ENCODE data around the gene ENGASE.

The ENGASE gene

DNA sequence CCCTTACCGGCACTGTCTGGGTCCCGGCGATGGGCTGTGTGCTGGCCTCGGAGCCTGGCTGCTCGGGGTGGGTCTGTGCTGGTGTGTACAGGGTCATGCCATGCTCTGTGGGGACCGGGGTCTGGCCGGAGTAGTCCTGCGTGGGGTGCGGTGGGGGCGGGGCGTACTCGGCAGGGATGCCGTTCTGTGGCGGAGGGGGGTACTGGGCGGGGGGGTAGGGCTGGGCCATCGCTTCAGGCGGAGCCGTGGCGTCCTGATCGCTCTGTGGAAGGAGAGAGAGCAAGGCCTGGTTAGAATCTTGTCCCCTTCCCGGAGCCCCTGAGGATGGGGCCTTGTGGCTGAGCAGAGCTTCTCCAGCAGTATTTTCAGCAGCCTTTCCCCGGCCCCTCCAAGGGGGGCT, 40.9 kb downstream of the ENGASE start:
- no peak for DNase-seq (ENCODE audit: low read depth in 2 of 2)

DNA sequence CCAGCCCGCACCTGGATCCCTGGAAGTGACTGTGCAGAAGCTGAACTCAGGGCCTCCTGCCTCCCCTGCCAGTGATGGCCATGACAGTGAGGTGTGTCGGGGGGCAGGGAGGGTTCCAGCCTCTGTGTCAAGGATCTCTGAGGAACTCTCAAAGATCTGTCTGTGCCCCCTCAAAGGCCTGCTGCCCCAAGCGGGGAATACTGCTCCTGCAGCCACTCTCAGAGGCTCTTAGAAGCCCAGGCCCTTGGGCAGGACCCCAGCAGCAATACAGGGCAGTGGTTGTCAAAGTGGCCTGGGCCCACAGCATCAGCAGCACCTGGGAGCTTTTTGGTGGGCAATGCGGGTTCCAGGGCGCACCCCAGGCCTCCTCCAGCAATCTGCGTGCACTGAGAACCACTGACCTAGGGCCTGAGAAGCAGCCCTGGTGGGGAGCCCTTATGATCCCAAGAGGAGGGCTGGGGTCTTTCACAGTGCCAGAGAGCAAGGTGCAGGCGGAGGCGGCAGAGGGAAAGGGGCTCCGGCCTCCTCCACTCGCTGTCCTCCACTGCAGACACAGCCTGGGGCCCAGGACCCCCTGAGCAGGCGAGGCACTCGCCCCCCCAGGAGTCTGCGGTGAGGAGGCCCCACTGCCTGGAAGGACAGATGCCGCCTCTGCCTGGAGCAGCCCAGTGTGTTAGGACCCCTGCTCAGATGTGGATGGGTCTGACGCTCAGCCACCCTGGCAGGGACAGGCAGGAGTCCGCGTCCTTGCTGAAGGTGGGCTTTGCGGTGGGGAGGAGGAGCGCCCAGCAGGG, 42.1 kb downstream of the ENGASE start:
- no peak for DNase-seq (ENCODE audit: low read depth in 2 of 2)

DNA sequence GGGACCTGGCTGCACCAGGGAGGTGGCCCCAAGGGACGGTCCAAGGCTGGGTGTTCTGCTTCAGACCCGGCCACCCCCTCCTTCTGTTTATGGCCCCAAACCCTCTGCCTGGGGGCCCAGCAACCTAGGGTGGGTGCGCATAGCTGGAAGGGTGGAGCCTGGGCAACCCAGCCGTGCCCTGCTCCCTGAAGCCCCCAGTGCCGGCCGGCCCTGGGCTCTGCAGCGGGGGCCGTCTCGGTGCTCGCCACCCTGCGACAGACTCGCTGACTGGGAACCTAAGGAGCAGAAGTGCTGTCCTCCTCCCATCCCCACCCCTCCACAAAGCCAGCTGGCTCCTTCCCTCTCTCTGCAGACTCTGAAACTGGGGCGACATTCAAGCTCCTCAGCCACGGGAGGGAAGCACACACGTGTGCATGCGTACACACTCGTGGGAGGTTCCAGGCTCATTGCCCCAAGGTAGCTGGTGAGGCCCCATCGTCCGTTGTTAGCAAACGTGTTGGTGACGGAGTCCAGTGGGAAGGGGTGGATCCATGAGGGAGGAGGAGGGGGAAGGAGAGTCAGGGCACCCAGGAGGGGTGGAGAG, 43.4 kb downstream of the ENGASE start:
- DNase-seq (ENCODE audit: low read depth in 2 of 2) = no peak

DNA sequence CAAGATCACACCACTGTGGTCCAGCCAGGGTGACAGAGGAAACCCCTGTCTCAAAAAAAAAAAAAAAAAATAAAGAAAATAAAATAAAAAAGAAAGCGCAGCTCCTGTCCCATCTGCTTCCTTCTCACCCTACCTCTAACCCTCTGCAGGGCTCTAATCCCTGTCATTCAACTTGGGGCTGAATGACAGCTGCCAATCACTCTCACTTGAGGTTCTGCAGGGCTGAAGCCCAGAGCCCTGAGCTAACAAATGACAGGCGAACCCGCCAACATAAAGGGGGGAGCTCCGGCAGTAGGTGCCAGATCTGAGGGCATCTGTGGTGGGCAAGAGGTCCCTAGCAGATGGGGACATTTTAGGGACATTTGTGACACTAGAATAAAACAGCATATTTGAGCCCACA, 44.3 kb downstream of the ENGASE start:
- DNase-seq (ENCODE audit: low read depth in 2 of 2) = no peak

DNA sequence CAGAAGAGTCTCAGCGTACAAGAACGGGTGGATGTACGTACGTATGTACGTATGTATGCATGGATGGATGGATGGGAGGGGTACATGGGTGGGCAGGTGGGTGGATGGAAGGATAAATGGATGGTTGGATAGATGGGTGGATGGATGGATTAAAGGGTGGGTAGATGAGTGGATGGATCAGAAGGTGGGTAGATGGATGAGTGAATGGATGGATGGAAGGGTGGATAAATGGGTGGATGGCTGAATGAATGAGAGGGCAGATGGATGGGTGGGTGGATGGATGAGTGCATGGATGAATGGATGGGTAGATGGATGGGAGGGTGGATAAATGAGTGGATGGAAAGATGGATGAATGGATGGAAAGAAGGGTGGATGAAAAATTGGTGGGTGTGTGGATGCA, 45.6 kb downstream of the ENGASE start:
- no peak for DNase-seq (ENCODE audit: low read depth in 2 of 2)

DNA sequence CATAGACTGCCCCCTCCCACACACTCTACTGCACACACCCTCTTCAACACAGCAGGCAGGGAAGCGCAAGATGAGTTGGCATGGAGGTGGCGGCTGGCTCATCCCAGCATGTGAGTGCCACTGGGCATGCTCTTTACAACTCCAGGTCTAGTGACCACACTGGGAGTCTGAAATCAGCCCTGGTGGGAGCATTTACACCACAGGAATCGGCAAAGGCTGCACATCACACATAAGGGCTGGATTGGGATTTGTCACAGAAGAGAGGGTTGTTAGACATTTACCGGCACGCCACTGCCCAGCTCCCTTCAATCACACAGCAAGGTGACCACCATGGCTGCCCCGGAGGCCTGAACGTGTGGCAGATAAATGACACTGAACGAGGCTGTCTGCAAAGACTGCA, 49.4 kb downstream of the ENGASE start:
- no peak for DNase-seq (ENCODE audit: low read depth in 2 of 2)

DNA sequence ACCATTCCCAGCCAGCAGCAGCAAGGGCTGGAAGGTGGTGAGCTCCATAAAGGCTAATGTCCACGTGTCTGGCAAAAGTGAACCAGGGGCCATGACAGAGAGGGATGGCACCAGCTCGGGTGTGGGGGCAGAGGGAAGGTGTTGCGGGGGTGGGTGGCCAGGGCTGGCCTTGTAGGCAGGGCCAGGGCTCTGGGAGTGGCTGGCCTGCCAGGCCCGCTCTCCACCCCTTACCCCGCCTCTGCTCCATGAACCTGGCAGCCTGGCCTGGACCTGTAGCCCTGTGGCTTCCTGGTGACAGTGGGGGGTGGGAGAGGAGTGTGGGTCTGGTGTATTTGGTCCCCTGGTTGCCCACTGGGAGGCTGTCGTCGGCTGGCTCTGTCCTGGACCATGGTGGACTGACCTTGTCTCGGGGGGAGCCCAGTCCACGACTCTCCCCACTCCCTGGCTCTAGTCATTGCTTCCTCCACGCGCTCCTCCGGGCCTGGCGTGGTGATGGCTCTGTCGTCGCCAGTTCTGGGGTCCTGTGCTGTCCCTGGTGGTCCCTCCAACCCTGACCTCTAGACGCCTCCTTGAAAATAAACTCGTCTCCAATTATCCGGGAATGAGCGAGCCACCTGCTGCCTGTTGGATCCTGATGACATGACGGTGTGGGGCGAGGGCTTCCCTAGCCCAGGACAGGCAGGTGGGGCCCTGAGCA, 50.0 kb downstream of the ENGASE start:
- DNase-seq (ENCODE audit: low read depth in 2 of 2) = no peak

DNA sequence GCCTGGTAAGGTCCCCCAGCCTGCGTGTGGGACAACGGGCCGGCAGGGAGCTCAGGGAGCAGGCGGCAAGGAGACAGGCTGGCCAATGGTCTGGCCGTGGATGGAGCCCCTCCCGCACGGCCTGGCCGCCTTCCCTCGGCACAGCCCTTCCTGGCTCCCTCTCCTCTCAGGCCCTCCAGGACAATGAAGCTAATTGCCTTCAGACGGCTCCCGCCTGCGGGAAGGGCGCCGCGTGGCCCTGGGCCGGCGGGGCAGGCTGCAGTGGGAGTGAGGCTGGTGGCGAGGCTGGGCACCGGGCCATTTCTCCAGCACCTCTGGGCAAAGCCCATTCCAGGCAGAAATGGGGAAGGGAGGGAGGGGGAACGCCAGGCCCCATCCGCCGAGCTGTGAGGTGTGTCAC, 50.9 kb downstream of the ENGASE start:
- no peak for DNase-seq (ENCODE audit: low read depth in 2 of 2)

DNA sequence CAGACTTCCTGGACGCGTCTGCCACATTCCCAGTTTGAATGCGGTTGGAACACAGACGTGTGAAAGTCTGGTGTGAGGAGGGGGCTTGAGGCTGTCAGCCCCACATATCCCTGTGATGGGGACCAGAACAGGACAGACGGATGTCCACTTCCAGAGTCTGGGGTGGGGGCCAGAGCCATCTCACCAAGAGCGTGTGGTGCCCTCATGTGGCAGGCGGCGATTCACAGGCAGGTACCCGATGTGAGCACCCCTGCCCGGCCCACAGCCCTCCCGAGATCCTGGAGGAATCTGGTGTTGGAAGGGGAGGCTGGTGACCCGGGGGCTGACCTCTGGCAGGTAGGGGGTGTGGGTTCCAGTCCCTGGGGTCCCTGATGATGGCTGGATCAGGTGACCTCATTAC, 51.5 kb downstream of the ENGASE start:
- no peak for DNase-seq (ENCODE audit: low read depth in 2 of 2)

DNA sequence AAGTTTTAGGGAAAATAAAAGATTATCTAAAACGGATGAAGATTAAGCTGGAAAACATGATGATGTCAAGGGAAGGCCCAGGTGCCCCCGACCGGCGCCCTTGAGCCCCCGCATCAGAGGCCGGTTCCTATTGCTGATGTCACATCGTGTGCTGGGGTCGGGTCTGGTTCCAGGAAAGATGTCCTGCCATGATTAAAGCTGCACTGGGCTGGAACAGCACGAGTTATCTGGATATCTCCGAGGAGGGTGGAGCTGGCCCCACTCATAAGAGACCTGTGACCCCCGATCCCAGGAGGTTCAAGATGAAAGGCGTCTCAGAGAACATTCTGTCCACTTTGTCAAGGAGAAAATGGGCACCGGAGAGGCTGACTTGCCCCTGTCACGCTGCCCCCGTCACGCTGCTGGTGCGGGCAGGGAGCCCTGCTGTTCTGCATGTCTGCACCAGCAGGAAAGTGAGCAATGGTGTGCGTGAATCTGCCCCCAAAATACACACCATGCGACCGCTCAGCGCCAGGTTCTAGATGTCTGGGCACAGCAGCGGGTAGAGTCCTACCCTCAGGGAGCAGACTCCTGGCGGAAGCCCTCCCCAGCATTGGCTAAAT, 53.0 kb downstream of the ENGASE start:
- no peak for DNase-seq (ENCODE audit: low read depth in 2 of 2)

DNA sequence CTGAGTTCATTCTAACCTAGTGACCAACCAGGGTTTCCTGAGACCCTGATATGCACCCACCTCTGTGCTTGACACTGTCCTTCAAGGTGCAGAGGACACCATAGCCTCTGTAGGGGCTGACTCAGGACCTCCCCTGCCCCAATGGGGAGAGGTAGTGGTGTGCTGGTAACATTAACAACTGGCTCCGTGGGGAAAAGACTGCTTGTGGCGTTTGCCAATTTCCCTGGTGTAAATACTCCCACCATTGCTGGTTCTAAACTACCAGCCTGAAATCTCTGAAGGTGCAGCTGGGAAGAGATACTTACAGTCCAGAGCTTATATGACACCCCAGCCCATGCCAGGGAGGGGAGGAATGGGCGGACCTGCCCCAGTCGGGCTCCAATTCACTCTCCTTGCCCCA, 54.9 kb downstream of the ENGASE start:
- no peak for DNase-seq (ENCODE audit: low read depth in 2 of 2)

DNA sequence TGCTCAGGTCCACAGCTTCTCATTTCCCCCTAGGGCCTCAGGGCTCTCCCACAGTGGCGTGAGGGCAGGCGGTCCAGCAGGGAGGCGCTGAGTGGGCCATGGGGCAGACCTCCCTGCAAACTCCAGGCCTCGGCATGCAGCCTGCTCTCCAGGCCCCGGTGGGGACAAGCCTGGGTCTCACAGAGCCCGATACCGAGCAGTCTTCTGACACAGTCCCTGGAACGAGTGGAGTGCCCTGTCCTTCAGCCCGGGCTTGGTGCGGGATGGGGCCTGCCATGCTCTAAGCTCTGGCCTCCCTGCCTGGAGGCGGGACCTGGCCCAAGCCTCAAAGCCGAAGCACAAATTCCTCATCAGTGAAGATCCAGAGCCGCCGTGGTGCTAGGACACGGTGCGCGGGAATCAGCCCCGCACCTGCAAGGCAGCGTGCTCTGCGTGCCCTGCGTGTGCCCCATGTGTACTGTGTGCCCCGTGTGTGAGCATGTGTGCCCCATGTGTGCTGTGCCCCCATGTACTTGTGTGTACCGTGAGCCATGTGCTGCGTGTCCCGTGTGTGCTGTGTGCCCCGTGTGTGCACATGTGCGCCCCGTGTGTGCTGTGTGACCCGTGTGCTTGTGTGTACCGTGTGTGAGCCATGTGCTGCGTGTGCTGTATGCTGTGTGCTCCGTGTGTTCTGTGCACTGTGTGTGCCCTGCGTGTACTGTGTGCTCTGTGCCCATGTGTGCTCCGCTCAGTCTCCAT, 56.1 kb downstream of the ENGASE start:
- DNase-seq (ENCODE audit: low read depth in 2 of 2) = no peak

DNA sequence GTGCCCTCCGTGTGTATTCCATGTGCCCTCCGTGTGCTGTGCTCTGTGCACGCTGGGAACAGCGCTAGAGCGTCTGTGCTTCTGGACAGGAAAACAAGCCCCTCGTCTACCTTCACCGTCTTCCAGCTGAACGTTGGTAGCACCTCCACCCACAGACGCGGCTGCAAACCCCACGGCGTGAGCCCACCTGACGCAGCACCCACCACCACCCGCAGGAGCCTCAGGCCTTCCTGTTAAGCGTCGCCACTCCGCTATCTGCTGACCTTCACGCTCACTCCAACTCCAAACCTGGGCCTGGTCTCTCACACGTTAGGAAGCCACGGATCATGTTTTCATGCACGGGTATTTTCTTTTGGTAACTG, 56.6 kb downstream of the ENGASE start:
- no peak for DNase-seq (ENCODE audit: low read depth in 2 of 2)

DNA sequence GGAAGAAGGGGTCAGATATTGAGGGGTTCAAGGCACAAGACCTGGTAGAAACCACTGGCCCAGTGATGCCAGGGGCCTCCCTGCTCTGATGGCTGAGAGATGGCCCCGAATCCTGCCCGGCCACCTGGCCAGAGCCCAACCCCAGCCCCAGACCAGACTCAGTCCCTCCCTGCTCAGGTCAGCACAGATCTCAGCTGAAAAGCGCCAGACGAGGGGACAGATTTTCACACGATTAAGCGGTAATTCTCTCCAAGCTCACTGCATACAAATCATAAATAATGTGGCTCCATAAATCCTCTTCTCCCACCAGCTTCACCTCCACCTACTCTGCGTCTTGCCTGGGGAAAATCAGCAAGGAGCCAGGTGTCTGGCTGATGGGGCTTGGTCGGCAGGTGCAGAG, 57.1 kb downstream of the ENGASE start:
- DNase-seq (ENCODE audit: low read depth in 2 of 2) = no peak

DNA sequence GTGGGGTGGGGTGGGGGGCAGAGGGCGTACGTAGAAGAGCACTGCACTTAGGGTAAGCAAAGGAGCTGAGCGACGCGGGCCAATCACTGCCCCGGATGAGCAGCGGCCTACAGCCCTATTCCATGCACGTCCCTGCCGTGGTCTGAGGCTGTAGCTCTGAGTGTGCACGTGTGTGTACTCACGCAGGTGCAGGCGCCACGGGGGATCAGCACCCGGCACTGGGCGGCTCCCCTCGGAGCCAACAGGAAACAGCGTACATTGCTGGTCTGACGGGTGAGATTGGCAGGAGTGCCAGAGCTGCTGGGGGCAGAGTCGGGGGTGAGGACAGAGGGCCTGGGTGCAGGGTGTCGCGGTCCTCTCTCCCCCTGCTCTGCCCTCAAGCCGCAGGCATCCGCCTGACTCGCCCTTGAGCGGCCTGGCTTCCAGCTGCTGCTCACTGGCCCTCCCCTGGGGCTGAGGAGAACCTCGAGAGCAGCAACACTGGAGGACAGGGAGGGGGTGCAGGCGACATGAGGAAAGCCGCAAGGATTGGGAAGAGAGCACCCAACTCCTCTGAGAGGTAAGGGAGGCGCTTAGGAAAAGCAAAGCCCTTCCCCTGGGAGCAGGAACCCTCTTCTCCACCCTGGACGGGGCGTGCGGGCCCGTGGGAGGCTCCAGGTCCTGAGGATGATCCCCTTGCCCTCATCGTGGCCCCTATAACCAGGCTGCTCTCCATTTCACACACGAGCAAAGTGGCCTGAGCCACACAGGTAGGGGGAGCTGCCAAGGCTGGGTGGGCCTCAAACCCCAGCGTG, 57.8 kb downstream of the ENGASE start:
- DNase-seq (ENCODE audit: low read depth in 2 of 2) = no peak

DNA sequence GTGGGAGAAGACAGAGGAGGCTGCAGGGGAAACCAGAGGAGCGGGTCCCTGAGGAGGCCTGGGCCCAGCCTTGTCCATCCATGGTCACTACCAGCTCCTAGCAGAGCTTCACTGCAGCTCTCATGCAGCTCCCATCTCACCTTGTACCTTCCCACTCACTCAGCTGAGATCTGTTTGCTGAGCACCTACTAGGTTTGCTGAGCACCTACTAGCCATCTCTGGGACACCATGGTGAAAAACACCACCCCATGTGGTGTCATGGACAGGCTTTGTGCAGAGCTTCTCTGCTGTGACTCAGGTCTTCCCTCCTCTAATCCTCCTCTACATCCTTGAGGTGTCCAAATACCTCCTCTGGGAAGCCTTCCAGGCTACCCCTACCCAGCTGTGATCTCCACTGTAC, 58.6 kb downstream of the ENGASE start:
- DNase-seq (ENCODE audit: low read depth in 2 of 2) = no peak

DNA sequence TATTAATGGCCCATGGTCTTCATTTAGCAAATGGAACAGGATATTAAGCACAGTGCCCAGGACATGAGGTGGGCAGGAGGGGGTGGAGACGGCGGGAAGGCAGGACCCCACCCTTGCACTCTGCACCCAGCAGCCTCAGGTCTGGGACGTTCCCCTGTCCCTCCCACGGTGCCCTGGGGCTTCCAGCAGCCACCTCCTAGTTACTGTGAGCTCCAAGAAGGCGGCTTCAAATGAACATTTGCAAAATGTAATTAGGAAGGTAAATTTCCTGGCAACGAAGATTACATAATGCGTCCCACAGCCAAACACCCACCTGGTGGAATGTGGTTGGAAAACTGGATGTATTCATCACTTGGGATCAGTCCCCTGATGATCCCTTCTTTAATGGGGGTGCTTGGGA, 59.4 kb downstream of the ENGASE start:
- no peak for DNase-seq (ENCODE audit: low read depth in 2 of 2)

DNA sequence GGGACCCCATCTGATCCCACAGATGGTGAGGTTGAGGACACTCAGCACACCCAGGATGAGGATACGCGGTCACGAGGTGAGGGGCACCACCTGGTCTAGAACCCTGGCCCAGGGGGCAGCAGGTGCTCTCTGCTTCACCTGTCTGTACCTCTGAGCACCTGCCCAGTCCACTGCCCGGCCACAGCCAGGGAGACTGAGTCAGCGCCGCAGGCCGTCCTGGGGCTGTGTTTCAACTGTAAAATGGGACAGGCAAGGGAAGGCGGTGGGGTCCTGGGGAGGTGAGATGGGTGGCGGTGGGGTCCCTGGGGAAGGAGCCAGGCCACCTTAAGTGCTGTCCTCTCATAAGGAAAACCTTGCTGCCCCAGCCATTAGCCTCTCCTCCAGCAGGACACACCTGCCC, 60.4 kb downstream of the ENGASE start:
- DNase-seq (ENCODE audit: low read depth in 2 of 2) = no peak

DNA sequence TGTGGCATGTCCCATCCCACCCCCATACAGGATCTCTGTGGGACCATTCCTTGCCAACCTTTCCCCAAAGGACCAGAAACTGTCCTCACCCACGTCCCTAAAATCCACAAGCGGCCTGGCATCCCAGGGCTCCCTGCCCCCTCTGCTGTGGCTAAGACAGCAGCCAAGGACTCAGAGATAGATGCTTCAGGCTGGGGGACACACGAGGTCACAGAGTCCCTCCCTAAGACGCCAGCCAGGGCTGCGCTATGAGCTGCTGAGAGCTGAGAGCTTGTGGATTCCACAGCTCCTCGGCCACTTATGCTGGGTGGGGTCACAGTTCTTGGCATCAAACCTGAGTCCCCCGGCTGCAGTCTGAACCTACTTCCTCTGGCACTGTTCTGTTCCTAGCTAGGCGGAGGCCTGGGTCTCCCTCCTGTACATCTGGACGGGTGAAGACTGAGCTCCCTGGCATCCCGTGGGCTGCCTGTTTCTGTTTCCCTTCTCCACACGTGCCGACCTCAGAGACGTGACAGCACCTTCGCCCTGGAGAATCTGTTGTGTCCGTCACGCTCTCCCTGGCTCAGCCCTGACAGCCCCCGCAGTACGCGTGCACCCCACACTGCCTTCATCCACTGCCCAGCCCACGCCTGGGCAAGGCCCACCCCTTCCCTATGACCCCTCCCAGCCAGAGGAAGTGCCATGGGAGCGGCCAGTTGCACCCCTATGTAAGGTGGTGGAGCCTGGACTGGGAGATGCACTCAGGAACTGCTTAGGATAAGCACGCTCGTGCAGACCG, 61.2 kb downstream of the ENGASE start:
- DNase-seq (ENCODE audit: low read depth in 2 of 2) = no peak

Measured in activated CD8-positive, alpha-beta memory T cell treated with anti-CD3 and anti-CD28 coated beads for 4 hours (primary cell).